HG02763 (cell line): ENCODE measurements around the gene ZNF267.
A peak's percentile ranks its signal among the peaks of the same experiment; 100 is the strongest.
"Not testable (repeated sequence)": the region's sequence is repeated elsewhere in the genome, so short reads cannot be mapped to it uniquely, and the experiment has no call there.

Experiments
- ATAC-seq: cut with Tn5 transposase; IDR thresholded peaks from one replicate; pipeline ENCODE4 v1.9.1; 2021; ENCODE audit warnings: mild to moderate bottlenecking, moderate library complexity; ENCODE audit not compliant: unreplicated experiment

The ZNF267 gene

GRCh38 chr16:31873556-31874365 is at the start of gene ZNF267:
Gene ZNF267, plus strand, starts transcription at chr16:31873807. Its CDS starts 160 bp downstream, at chr16:31873967.
- ATAC-seq, result peak; percentile 53

GRCh38 chr16:31833047-31833446 is 40.6 kb upstream of the ZNF267 start:
- no peak for ATAC-seq

GRCh38 chr16:31836396-31836795 is 37.2 kb upstream of the ZNF267 start:
- ATAC-seq, result not testable (repeated sequence)

- ATAC-seq, result no peak
These were observed 30.7 kb upstream of the ZNF267 start for GRCh38 chr16:31842864-31843263.

- not testable (repeated sequence) for ATAC-seq
These were observed 25.0 kb upstream of the ZNF267 start for GRCh38 chr16:31848572-31848971.

GRCh38 chr16:31853291-31853690 is 20.3 kb upstream of the ZNF267 start:
- no peak for ATAC-seq

GRCh38 chr16:31860508-31860907 is 13.1 kb upstream of the ZNF267 start:
- ATAC-seq, result no peak

GRCh38 chr16:31861455-31861854 is 12.2 kb upstream of the ZNF267 start:
- ATAC-seq, result no peak

GRCh38 chr16:31862761-31863160 is 10.8 kb upstream of the ZNF267 start:
- ATAC-seq, result no peak

GRCh38 chr16:31868164-31868563 is 5.4 kb upstream of the ZNF267 start:
- ATAC-seq, result no peak

- no peak for ATAC-seq
These were observed 4.9 kb upstream of the ZNF267 start for GRCh38 chr16:31868691-31869167.

GRCh38 chr16:31869511-31870201 is 4.0 kb upstream of the ZNF267 start:
- no peak for ATAC-seq

GRCh38 chr16:31870809-31871208 is 2.8 kb upstream of the ZNF267 start:
- ATAC-seq, result no peak

GRCh38 chr16:31871510-31871909 is 2.1 kb upstream of the ZNF267 start:
- no peak for ATAC-seq

GRCh38 chr16:31872201-31872600 is 1.4 kb upstream of the ZNF267 start:
- no peak for ATAC-seq

GRCh38 chr16:31874366-31875111 is 932 bp downstream of the ZNF267 start:
- ATAC-seq, result peak; percentile 27

- no peak for ATAC-seq
These were observed 1.7 kb downstream of the ZNF267 start for GRCh38 chr16:31875112-31875803.

GRCh38 chr16:31875928-31876547 is 2.4 kb downstream of the ZNF267 start:
- no peak for ATAC-seq

GRCh38 chr16:31876951-31877828 is 3.6 kb downstream of the ZNF267 start:
- ATAC-seq, result peak; percentile 44
